Esophagus muscularis mucosa (tissue), 4 donors: ENCODE results near the gene TP53I13.

Experiments used
- CTCF ChIP-seq, 3 experiments: fragments of 200-600 bp in 2 of 3; fragments of 450-650 bp in 1 of 3; sonication (generic) in 2 of 3; IDR thresholded peaks; one replicate each; pipeline ENCODE4 v1.5.1; 2017 to 2019; ENCODE audit warnings: antibody characterized with exemption in 3 of 3, mild to moderate bottlenecking in 2 of 3, moderate library complexity in 1 of 3
- EP300 ChIP-seq: sonication (generic); formaldehyde crosslinking; IDR thresholded peaks from one replicate; pipeline ENCODE4 v1.6.1; 2017; ENCODE audit warnings: antibody characterized with exemption
- POLR2A ChIP-seq: fragments of 450-650 bp; IDR thresholded peaks from one replicate; pipeline ENCODE4 v1.6.1; 2017; ENCODE audit warnings: antibody characterized with exemption, moderate library complexity, mild to moderate bottlenecking, low read depth

- TF ChIP-seq CTCF (IDR thresholded peaks at IDR 0.05) (no peak), EP300 (no peak), POLR2A (no peak)
These were observed 43.8 kb upstream of the TP53I13 start for GRCh38 chr17:29524692-29525091.
